ENCODE measurements around the gene PGGHG. TPM values are rescaled to one million over a fixed set of nuclear protein-coding genes. Genes with fewer than 3 reads are reported as not detected.

Gene PGGHG
- 148 TPM for polyA plus RNA-seq (2012; ENCODE audit: insufficient read depth, insufficient read length)

DNA sequence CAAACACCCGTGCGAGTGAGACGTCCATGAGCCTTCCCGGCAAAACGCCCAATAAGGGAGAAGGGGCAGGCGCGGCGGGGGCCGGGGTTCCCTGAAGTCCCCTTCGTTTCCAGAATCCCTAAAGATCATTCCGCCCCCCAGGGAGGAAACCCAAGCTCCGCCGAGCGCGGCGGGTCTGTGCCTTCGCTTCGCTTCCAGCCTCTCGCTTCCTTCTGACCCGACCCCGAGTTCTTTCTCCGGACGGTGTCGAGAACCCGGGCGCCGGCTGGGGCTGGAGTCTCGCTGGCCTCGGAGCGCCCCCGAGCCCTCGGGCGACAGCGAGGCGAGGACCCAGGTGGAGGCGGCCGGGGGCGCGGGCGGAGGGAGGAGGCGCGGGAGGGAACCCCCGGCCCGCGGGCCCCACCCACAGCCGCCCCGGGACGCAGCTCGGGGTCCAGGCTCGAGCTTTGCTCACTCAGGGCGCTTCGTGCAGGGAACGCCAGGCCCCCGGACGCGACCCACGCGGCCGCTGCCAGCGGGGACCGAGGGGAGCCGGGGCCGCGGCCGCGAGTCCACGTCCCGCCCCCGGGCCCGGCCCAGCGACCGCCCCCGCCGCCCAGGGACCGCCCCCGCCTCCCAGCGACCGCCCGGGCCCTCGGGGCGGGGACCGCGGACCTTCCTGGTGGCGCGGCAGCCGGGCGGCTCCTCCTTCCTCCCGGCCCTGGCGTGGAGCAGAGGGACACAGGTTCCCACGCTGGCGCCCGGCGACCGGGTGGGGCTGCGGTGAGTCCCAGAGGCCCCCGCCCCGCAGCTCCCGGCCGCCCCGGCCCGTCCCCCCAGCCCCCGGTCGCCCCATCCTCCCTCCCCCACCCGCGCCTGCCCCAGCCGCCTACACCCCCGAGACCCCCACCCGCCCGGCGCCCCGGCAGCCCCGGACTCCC lies at the start of gene PGGHG:
Gene PGGHG (plus strand): TSS at position 649 of the 920 bp plus-strand sequence. CDS start 691 bp downstream, outside the sequence.
- no peak for DNase-seq (ENCODE audit: low read depth, low spot score)
- peak within 1 kb of the TSS; percentile 53 for H3K4me3 ChIP-seq (ENCODE audit: low read length)

GRCh38 chr11:240315-240714 lies 48.6 kb upstream of the PGGHG start:
- DNase-seq (ENCODE audit: low read depth, low spot score) = no peak
- H3K4me3 ChIP-seq (ENCODE audit: low read length) = no peak overlapping the region

DNA sequence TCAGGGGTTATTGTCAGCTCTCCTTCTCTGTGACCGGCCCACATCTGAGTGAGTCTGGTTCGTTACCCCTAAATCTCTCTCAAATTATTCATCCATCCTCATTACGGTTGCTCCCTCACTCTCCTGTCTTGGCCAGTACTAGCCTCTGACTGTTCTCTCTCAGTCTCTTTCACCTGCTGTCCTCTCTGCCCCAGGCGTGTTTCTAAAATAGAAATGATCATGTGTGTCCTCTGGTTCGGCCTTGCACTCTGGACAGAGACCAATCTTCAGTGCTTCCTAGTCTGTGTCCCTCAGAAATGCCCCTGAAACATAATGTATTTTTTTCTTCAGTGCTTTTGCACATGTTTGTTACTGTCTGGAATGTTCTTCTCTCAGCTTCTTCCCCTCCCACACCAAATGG lies 47.3 kb upstream of the PGGHG start:
- DNase-seq (ENCODE audit: low read depth, low spot score) = no peak

DNA sequence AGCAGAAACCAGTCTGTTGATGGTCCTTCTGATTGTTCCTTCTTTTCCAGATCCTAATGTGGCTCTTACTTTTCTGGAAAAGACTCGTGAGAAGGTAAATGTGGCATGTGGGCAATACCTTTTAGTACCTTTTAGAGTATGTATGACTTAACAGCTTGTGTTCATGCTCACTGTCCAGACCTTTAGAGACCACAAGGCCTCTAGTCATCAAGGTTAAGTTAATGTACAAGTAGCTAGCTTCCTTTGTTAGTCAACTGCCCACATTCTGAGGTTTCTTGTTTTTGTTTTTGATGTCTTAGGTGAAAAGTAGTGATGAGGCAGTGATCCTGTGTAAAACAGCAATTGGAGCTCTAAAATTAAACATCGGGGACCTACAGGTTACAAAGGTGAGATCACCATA lies 44.5 kb upstream of the PGGHG start:
- H3K4me3 ChIP-seq (ENCODE audit: low read length) = no peak overlapping the region
- DNase-seq (ENCODE audit: low read depth, low spot score) = no peak

More for the DNA sequence above, 47.3 kb upstream of the PGGHG start:
- no peak overlapping the region for H3K4me3 ChIP-seq (ENCODE audit: low read length)

DNA sequence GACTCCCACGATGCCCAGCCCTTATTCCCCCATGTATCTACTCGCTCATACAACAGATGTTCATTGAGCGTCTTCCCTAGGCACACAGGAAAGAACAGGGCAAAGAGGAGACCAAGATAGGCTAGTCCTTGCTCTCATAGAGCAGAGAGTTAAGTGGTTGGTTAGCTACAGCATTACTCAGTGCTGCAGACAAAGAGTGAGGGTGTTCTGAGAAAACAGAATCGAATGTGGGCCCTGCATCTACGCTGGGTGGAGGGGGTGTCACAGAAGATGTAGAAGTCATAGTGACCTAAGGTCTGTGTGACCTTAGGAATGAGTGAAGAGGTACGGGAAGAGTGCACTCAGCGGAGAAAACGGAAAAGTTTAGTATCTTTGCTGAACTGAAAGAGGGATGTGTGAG lies 39.9 kb upstream of the PGGHG start:
- no peak overlapping the region for H3K4me3 ChIP-seq (ENCODE audit: low read length)
- no peak for DNase-seq (ENCODE audit: low read depth, low spot score)

DNA sequence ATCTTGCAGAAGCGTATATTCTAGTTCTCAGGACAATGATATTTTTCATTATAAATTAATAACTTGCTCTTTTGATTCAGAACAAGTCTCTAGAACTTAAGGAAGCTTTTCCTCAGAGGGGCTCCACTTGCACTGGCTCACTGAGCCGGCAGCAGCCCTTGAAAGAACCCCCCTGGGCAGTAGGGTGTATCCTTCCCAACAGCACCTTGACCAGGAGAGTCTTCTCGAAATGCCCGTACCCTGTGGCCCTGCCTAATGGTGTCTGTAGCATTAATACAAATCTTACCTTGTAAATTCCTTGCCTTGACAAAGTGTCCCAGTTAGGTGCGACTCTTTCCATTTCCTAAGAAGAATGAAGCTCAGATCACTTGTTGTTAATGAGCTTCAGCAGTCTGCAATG lies 38.7 kb upstream of the PGGHG start:
- no peak overlapping the region for H3K4me3 ChIP-seq (ENCODE audit: low read length)
- no peak for DNase-seq (ENCODE audit: low read depth, low spot score)

DNA sequence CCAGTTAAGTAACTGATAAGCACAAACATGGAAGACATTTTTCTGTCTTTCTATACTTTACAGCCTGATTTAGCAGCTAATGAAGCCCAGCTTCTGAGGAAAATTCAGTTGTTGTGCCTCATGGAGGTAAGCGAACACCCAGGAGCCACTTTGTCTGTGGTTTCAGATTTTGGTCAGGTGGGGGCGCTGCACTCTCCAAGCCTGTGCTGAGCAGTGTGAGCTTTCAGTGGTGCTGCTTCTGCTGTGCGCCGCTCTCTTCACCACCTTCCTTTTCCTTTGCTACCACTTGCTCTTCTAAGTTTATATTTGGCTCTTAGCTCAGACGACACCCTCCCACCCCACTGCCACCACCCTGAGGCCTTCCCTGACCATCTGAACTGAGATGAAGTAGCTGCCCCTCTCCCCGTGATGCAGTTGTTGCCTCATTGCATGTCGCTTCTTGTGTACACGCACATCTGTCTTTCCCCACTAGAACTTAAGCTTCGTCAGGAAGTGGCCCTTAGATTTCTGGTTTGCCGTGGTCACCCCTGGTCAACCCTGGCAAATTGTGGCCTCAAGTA lies 38.1 kb upstream of the PGGHG start:
- H3K4me3 ChIP-seq (ENCODE audit: low read length) = no peak overlapping the region
- DNase-seq (ENCODE audit: low read depth, low spot score) = peak; percentile 35

GRCh38 chr11:251550-251949 lies 37.4 kb upstream of the PGGHG start:
- no peak overlapping the region for H3K4me3 ChIP-seq (ENCODE audit: low read length)
- no peak for DNase-seq (ENCODE audit: low read depth, low spot score)

DNA sequence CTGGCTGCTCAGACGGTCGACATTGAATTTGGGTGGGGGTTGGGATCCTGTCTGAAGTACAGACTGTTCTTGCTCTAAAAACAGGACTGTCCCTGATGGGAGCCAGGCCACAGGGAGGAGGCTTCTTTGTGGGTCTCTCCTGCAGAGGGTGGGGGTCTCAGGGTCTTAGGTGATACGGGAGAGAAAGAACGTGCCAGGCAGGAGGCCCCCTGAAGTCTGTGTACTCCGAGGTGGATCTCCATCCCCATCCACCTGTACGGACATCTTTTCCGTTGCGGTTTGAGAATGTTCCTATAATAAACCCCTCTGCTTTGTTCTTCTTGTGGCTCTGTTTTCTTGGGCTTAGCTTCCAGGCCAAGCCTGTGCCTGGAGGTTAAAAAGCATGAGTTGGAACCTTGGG lies 36.3 kb upstream of the PGGHG start:
- no peak overlapping the region for H3K4me3 ChIP-seq (ENCODE audit: low read length)
- no peak for DNase-seq (ENCODE audit: low read depth, low spot score)

- DNase-seq (ENCODE audit: low read depth, low spot score) = no peak
- H3K4me3 ChIP-seq (ENCODE audit: low read length) = no peak overlapping the region
Measured at GRCh38 chr11:253160-253885, 35.6 kb upstream of the PGGHG start.

DNA sequence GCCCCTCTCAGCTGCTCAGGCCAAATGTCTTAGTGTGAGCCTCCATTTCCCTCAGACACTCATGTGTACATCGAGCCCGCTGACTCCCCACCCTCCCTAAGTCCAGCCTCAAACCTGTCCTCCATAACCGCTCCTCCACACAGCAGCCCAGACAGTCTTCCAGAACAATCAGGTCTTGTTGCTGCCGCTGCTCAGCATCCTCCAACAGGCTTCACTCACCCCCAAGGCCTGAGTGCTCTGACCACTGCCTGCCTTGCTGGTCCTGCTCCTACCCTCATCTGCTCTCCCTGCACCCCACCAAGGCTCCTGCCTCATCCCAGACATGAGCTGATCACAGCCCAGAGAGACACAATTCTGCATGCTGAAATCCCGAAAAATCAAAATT lies 35.0 kb upstream of the PGGHG start:
- DNase-seq (ENCODE audit: low read depth, low spot score) = no peak
- no peak overlapping the region for H3K4me3 ChIP-seq (ENCODE audit: low read length)

GRCh38 chr11:255176-255575 lies 33.8 kb upstream of the PGGHG start:
- no peak for DNase-seq (ENCODE audit: low read depth, low spot score)
- no peak overlapping the region for H3K4me3 ChIP-seq (ENCODE audit: low read length)

DNA sequence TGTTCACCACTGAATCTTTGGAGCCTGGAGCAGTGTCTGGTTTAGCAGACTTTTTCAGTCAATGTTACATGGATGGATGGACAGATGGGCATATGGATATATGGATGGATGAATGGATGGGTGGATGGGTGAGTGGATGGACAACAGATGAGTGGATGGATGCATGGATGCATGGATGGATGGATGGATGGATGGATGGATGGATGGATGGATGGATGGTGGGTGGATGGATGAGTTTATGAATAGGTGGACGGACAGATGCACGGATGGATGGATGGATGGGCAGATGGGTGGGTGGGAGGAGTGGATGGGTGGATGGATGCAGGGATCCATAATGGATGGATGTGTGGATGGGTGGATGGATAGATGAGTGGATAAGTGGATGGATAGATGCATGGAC lies 33.1 kb upstream of the PGGHG start:
- no peak for DNase-seq (ENCODE audit: low read depth, low spot score)
- H3K4me3 ChIP-seq (ENCODE audit: low read length) = no peak overlapping the region

- no peak for DNase-seq (ENCODE audit: low read depth, low spot score)
- H3K4me3 ChIP-seq (ENCODE audit: low read length) = no peak overlapping the region
Measured at GRCh38 chr11:256952-257737, 31.8 kb upstream of the PGGHG start.

GRCh38 chr11:257766-258493 lies 31.0 kb upstream of the PGGHG start:
- H3K4me3 ChIP-seq (ENCODE audit: low read length) = no peak overlapping the region
- no peak for DNase-seq (ENCODE audit: low read depth, low spot score)

- no peak for DNase-seq (ENCODE audit: low read depth, low spot score)
- no peak overlapping the region for H3K4me3 ChIP-seq (ENCODE audit: low read length)
Measured at GRCh38 chr11:259413-259812, 29.5 kb upstream of the PGGHG start.

- H3K4me3 ChIP-seq (ENCODE audit: low read length) = no peak overlapping the region
- DNase-seq (ENCODE audit: low read depth, low spot score) = no peak
Measured at GRCh38 chr11:261624-262023, 27.3 kb upstream of the PGGHG start.

DNA sequence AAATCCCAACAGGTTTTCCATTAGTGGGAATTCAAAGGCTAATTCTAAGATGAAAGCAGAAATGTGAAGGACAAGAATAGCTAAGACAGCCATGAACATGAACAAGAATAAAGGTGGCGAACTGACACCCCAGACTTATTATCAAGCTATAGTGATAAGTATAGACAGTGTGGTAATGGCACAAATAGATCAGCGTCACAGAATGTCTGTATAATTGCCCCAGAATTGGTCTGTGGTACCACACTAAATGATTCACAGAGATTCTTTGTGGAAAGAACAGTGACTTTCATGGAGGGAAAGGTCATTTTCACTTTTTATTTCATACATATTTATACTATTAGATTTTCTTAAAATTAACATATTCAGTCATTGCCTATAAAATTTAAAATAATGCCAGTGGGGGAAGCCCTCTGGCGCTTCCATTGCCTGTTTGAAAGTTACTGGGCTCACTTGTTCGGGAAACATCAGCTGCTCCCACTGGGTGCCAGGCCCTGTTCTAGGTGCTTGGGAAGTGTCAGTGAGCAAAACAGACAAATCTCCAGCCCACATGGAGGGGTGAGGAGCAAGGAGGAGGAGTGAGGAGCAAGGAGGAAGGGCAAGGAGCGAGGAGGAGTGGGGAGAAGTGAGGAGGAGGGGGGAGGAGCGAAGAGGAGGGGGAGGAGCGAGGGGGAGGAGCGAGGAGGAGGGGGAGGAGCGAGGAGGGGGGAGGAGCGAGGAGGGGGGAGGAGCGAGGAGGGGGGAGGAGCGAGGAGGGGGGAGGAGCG lies 22.1 kb upstream of the PGGHG start:
- no peak for DNase-seq (ENCODE audit: low read depth, low spot score)
- no peak overlapping the region for H3K4me3 ChIP-seq (ENCODE audit: low read length)
